Subcutaneous adipose tissue (tissue), 4 donors: Measurements from ENCODE around the gene MINDY1. TPM values are rescaled to one million over a fixed set of nuclear protein-coding genes. Genes with fewer than 3 reads are reported as not detected.

Experiments used
- total RNA-seq, 4 donors: library from RNA; depleted of rRNA; stranded (reverse); fragments of >200 nt; gene quantifications; one replicate each; pipeline ENCODE4 v1.1.0, GENCODE V29; 2016
- TF ChIP-seq, protein P1 (sequence below): fragments of 450-650 bp; IDR thresholded peaks from one replicate; pipeline ENCODE4 v1.5.1; 2016; ENCODE audit warnings: low read depth, mild to moderate bottlenecking, control low read depth, antibody characterized with exemption, moderate library complexity

MINDY1 gene
- total RNA-seq, 4 donors from 2014 or later: 8.5 to 31.4 (median 30.7) TPM

DNA sequence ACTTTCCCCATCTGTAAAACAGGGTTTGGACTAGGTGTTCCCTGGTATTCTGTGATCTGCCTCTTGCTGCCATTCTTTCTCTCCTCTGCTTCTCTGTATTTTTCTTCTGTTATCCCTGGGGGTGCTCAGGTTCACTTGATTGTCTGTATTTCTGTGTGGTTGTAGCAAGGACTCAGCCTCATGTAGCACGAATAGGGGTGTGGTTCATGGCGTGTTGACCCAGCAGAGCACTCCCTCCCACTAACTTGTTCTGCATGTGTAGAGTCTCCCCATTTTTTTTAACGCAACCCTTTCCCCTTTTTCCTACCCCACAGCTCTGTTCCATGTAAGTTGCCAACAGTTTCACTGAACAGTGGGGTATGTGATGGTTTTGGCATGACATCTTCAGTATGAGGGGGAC is 28.5 kb upstream of the MINDY1 start:
- TF ChIP-seq, protein P1, sequence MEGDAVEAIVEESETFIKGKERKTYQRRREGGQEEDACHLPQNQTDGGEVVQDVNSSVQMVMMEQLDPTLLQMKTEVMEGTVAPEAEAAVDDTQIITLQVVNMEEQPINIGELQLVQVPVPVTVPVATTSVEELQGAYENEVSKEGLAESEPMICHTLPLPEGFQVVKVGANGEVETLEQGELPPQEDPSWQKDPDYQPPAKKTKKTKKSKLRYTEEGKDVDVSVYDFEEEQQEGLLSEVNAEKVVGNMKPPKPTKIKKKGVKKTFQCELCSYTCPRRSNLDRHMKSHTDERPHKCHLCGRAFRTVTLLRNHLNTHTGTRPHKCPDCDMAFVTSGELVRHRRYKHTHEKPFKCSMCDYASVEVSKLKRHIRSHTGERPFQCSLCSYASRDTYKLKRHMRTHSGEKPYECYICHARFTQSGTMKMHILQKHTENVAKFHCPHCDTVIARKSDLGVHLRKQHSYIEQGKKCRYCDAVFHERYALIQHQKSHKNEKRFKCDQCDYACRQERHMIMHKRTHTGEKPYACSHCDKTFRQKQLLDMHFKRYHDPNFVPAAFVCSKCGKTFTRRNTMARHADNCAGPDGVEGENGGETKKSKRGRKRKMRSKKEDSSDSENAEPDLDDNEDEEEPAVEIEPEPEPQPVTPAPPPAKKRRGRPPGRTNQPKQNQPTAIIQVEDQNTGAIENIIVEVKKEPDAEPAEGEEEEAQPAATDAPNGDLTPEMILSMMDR: no peak

DNA sequence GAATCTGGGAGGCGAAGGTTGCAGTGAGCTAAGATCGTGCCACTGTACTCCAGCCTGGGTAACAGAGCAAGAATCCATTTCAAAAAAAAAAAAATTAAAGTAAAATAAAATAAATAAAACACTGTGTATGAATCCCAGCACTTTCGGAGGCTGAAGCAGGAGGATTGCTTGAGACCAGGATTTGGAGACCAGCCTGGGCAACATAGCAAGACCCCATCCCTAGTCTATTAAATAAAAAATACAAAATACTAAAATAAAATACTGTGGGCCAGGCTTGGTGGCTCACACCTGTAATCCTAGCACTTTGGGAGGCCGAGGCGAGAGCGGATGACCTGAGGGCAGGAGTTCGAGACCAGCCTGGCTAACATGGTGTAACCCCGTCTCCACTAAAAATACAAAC is 25.5 kb upstream of the MINDY1 start:
- TF ChIP-seq, protein P1: no peak

DNA sequence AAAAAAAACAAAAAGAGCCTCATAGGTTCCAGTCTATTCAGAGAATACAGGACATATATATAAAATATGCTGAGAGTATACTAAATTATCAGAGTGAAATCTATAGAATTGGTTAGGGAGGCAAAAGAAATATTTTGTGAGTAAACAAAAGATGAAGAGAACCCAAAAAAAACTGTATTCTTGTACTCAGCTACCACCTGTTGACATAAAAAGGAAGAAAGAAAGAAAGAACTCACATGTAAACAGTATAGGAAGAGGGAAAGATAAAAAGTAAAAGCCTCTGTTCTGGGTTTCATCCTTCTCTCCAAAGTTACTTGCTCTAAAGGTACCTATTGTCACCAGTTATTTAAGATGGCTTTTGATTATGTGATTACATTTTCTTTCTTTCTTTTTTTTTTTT is 19.8 kb upstream of the MINDY1 start:
- TF ChIP-seq, protein P1: no peak

DNA sequence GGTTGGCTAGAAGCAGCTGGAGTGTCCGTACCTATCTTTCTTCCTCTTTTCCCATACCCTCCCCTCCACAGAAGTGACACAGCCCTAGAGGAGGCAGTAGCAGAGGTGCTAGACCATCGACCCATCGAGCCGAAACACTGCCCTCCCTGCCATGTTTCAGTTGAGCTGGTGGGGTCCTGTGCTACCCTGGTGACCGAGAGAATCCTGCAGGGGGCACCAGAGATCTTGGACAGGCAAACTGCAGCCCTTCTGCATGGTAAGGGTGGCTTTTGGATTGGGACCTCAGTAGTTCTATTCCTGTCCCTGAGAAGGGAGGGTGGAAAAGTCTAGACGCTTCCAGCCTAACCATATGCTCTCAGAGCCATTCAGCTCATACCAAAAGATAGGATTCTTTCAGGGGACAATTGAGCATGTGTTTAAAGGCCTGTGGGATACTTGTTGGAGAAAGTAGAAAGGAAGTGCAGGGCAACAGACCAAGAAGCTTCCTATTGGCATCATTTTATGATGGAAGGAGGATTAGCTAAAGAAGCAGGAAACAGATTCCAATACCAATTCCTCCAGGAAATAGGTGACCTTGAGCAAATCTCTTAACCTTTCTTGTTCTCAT is 17.9 kb upstream of the MINDY1 start:
- TF ChIP-seq, protein P1: no peak

DNA sequence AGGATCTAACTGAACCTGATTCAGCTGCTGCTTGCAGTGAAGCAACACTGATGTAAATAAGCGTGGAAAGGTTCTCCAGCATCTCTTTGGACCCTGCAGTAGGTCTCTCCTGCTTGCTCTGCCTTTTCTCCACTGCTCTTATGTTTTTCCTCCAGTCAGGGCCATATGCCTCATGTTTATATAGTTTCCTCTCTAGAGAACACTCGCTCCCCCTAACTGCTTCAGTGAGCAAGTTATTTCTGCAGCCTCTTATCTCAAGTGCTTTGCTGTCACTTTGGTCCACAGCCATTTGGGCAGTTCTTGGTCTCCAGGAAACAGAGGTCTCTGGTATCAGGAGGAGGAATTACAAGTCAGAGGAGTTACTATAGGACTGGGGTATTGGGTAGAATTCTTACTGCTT is 6.8 kb upstream of the MINDY1 start:
- TF ChIP-seq, protein P1: no peak

DNA sequence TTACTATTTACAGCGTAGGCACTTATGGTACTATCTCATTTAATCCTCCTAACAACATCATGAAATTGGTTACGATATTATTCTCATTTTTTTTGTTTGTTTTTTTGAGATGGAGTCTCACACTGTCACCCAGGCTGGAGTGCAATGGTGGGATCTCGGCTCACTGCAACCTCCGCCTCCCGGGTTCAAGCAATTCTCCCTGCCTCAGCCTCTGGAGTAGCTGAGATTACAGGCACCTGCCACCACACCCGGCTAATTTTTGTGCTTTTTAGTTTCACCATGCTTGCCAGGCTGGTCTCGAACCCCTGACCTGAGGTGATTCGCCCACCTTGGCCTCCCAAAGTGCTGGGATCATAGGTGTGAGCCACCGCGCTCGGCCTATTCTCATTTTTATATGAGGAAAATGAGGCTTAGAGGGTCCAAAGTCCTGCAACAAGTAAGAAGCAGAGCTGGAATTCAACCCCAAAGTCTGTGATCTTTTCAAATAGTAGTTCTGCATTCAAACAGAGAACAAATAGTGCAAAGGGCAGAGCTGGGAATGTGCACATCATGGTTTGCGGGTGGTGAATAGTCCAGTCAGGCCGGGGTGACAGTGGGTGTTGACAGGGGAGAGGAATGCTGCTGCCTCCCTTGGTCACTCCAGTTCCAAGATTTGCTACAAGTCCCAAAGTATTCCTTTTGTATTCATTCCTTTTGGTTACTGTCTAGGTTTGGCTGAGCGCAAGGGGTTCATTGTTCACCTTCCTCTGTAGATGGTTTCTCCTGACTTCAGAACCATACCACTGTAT is 6.2 kb upstream of the MINDY1 start:
- TF ChIP-seq, protein P1: no peak

DNA sequence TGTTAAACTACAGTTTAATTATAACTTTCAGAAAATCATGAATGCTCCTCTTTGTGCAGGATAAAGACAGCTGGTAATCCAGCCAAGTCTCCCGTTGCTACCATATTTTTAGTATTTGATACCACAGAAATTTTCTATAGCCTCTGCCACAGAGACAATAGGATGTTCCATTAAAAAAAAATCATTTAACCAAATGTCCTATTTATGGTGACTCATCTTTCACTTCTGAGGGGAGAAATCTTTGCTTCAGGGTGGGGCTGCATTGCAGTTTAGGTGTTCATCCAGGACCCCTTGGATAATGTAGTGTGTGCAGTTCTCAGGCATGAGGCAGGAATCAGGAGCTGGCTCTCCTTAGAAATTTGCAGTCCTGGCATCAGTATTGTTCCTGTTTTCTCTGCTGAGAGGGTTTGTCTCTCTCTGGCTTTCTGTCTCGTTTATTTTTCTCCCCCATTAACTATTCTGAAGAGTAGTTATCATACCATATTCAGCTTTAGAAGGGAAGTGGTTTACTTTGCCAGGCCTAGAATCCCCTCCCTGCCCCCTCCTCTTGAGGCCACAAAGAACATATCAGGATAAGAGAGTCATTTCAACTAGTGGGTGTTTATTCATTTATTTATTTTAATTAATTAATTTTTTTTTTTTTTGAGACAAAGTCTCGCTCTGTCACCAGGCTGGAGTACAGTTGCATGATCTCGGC is 4.6 kb upstream of the MINDY1 start:
- TF ChIP-seq, protein P1: no peak
